Left ventricle myocardium inferior (tissue), 1 donor: ENCODE data around the gene ADAT3. TPM values are rescaled to one million over a fixed set of nuclear protein-coding genes. Genes with fewer than 3 reads are reported as not detected.

Source experiments
- DNase-seq: peaks from one replicate; pipeline ENCODE4 v3.0.0-alpha.2; 2020
- H3K27ac ChIP-seq: fragments of 200-600 bp; replicated peaks from 2 replicates; pipeline ENCODE4 v1.8.0; 2021
- H3K27me3 ChIP-seq: fragments of 200-600 bp; 2 replicates; pipeline ENCODE4 v1.8.0; 2021; ENCODE audit warnings: low read depth
- H3K36me3 ChIP-seq: fragments of 200-600 bp; 2 replicates; pipeline ENCODE4 v1.8.0; 2021
- H3K4me1 ChIP-seq: fragments of 200-600 bp; 2 replicates; pipeline ENCODE4 v1.8.0; 2021
- H3K4me3 ChIP-seq: fragments of 200-600 bp; 2 replicates; pipeline ENCODE4 v1.8.0; 2021; ENCODE audit warnings: mild to moderate bottlenecking, moderate library complexity
- H3K9me3 ChIP-seq: fragments of 200-600 bp; replicated peaks from 2 replicates; pipeline ENCODE4 v1.8.0; 2021
- CTCF ChIP-seq: fragments of 200-600 bp; IDR thresholded peaks from 2 replicates; pipeline ENCODE4 v1.8.0; 2021; ENCODE audit warnings: antibody characterized with exemption, mild to moderate bottlenecking, borderline replicate concordance
- intact Hi-C: fragments of 100-400 bp; cut with micrococcal nuclease; formaldehyde crosslinking; loops from one replicate; pipeline ENCODE4 v1.11.0; 2022
- total RNA-seq: library from RNA; stranded (reverse); fragmentation: NEBNext Ultra II Directional; extraction: Animal tissue kit (Norgen Biotek cat#: 25700); gene quantifications from one replicate; pipeline ENCODE4 v1.2.1, GENCODE V29; 2021
- donor health status: DM: no; HTN: yes; CAD: no; lungs with severe emphysema.

The ADAT3 gene
- total RNA-seq, 1 donor from 2014 or later, result 1.8 TPM

DNA sequence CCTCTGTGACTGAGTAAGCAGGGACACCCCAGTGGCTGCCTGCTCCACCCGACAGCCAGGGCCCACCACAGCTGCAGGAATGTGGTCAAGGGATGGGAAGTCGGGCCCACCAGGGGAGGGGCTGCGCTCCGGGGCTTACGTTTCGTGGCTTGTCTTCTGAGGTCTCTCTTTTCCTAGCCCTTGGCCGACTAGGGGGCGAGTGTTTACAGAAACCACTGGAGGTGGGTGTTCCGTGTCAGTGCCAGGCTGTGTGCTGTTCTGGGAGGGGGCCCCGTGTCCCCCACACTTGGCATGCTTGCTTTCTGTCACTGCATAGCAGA is 4.5 kb downstream of the ADAT3 start:
- peaks cover 24% of the 10 kb centered on the region for H3K36me3 ChIP-seq
- no peak overlapping the region for H3K27ac ChIP-seq
- TF ChIP-seq CTCF, result no peak
- H3K4me3 ChIP-seq, result no peak overlapping the region
- H3K4me1 ChIP-seq, result peaks cover 16% of the 10 kb centered on the region
- DNase-seq, result no peak
- no peaks in the 10 kb centered on the region for H3K9me3 ChIP-seq
- intact Hi-C loops, result no loop called here
- no peaks in the 10 kb centered on the region for H3K27me3 ChIP-seq

- peaks cover 13% of the 10 kb centered on the region for H3K4me1 ChIP-seq
Observed at GRCh38 chr19:1910177-1910576, 5.0 kb downstream of the ADAT3 start.

DNA sequence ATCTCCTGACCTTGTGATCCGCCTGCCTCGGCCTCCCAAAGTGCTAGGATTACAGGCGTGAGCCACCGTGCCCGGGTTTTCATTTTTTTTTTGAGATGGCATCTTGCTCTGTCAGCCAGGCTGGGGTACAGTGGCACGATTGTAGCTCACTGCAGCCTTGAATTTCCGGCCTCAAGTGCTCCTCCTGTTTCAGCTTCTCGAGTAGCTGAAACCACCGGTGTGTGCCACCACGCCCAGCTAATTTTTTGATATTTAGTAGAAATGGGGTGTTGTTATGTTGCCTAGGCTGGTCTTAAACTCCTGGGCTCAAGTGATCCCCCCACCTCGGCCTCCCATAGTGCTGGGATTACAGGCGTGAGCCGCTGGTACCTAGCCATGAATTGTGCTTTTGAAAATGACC is 5.9 kb downstream of the ADAT3 start:
- TF ChIP-seq CTCF, result no peak
- intact Hi-C loops, result no loop called here
- Histone ChIP-seq H3K4me1 (peaks cover 9% of the 10 kb centered on the region), H3K36me3 (peaks cover 29% of the 10 kb centered on the region), H3K27ac (no peak overlapping the region), H3K9me3 (no peaks in the 10 kb centered on the region), H3K4me3 (no peak overlapping the region), H3K27me3 (no peaks in the 10 kb centered on the region)
- DNase-seq, result no peak

More at GRCh38 chr19:1910177-1910576, 5.0 kb downstream of the ADAT3 start:
- Histone ChIP-seq H3K4me3 (no peak overlapping the region), H3K27ac (no peak overlapping the region), H3K9me3 (no peaks in the 10 kb centered on the region), H3K27me3 (no peaks in the 10 kb centered on the region), H3K36me3 (peaks cover 28% of the 10 kb centered on the region)
- no peak for TF ChIP-seq CTCF
- intact Hi-C loops, result no loop called here
- DNase-seq, result no peak

DNA sequence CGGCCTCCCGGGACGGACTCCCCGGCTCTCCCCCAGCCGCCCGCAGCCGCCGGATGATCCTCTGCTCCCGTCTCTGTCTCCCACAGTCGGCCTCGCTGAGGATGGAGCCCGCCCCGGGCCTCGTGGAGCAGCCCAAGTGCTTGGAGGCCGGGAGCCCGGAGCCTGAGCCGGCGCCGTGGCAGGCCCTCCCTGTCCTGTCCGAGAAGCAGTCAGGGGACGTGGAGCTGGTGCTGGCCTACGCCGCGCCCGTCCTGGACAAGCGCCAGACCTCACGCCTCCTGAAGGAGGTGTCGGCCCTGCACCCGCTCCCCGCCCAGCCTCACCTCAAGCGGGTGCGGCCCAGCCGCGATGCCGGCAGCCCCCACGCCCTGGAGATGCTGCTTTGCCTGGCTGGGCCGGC is 6.8 kb downstream of the ADAT3 start:
- peaks cover 29% of the 10 kb centered on the region for H3K36me3 ChIP-seq
- peaks cover 7% of the 10 kb centered on the region for H3K4me1 ChIP-seq
- no peak overlapping the region for H3K4me3 ChIP-seq
- TF ChIP-seq CTCF, result no peak
- intact Hi-C loops, result no loop called here
- no peaks in the 10 kb centered on the region for H3K9me3 ChIP-seq
- no peak overlapping the region for H3K27ac ChIP-seq
- no peaks in the 10 kb centered on the region for H3K27me3 ChIP-seq
- no peak for DNase-seq

DNA sequence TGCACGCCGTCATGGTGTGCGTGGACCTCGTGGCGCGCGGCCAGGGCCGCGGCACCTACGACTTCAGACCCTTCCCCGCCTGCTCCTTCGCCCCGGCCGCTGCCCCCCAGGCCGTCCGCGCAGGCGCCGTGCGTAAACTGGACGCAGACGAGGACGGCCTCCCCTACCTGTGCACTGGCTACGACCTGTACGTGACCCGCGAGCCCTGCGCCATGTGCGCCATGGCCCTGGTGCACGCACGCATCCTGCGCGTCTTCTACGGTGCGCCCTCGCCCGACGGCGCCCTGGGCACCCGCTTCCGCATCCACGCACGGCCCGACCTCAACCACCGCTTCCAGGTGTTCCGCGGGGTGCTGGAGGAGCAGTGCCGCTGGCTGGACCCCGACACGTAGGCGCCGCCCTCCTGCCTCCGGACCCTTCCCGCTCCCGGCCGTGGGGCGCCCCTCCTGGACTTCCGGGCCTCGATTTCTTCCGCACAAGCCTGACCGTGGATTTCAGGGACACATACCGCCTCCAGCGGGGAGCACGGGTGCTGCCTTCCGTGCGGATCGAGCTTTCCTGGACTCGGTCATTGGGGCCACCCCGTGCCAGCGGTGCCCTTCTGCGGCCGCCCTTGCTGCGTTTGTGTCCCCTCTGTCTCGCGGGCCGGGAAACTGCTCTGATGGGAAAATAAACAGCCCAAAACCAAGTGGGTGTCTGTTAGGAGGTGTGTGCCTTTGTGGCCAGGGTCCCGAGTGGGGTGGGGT is 7.7 kb downstream of the ADAT3 start:
- H3K27ac ChIP-seq, result no peak overlapping the region
- H3K4me1 ChIP-seq, result peaks cover 7% of the 10 kb centered on the region
- TF ChIP-seq CTCF, result no peak
- DNase-seq, result no peak
- H3K9me3 ChIP-seq, result no peaks in the 10 kb centered on the region
- H3K36me3 ChIP-seq, result peaks cover 31% of the 10 kb centered on the region
- intact Hi-C loops, result no loop called here
- H3K4me3 ChIP-seq, result no peak overlapping the region
- H3K27me3 ChIP-seq, result no peaks in the 10 kb centered on the region
